ACHN (cell line): ENCODE results near the gene SMS.

Source experiments
- DNase-seq: peaks from one replicate; pipeline ENCODE4 v3.0.0-alpha.2; 2015
- in situ Hi-C: cut with HindIII; loops from 2 replicates; pipeline ENCODE4 v1.10.0; 2017; ENCODE audit warnings: low sequenced_read_pairs, low pct_ligation_motif_present, low pct_unique_long_range_greater_than_20kb

The SMS gene

GRCh38 chrX:21940356-21940829 is at the start of gene SMS:
SMS (plus strand) TSS chrX:21940709; CDS start chrX:21940825, 116 bp downstream.
- in situ Hi-C loops = no loop called here
- DNase-seq = peak; percentile 74

GRCh38 chrX:21905313-21905712 is 35.2 kb upstream of the SMS start:
- DNase-seq = no peak
- in situ Hi-C loops = no loop called here

- in situ Hi-C loops = no loop called here
- DNase-seq = no peak
Measured at GRCh38 chrX:21905953-21906352, 34.6 kb upstream of the SMS start.

- in situ Hi-C loops = no loop called here
- no peak for DNase-seq
Measured at GRCh38 chrX:21907260-21907659, 33.2 kb upstream of the SMS start.

- no peak for DNase-seq
- in situ Hi-C loops = no loop called here
Measured at GRCh38 chrX:21911481-21911880, 29.0 kb upstream of the SMS start.

- DNase-seq = no peak
- in situ Hi-C loops = no loop called here
Measured at GRCh38 chrX:21912220-21912619, 28.3 kb upstream of the SMS start.

- in situ Hi-C loops = no loop called here
- no peak for DNase-seq
Measured at GRCh38 chrX:21912989-21913388, 27.5 kb upstream of the SMS start.

GRCh38 chrX:21926116-21926515 is 14.4 kb upstream of the SMS start:
- no peak for DNase-seq
- in situ Hi-C loops = no loop called here

- in situ Hi-C loops = no loop called here
- DNase-seq = peak; percentile 85
Measured at GRCh38 chrX:21926527-21927278, 13.8 kb upstream of the SMS start.

- DNase-seq = no peak
- in situ Hi-C loops = no loop called here
Measured at GRCh38 chrX:21929209-21929608, 11.3 kb upstream of the SMS start.

GRCh38 chrX:21930986-21931385 is 9.5 kb upstream of the SMS start:
- in situ Hi-C loops = no loop called here
- DNase-seq = no peak

GRCh38 chrX:21932292-21933002 is 8.1 kb upstream of the SMS start:
- in situ Hi-C loops = no loop called here
- DNase-seq = peak; percentile 55

- in situ Hi-C loops = no loop called here
- DNase-seq = no peak
Measured at GRCh38 chrX:21933077-21933476, 7.4 kb upstream of the SMS start.

GRCh38 chrX:21934414-21934813 is 6.1 kb upstream of the SMS start:
- no peak for DNase-seq
- in situ Hi-C loops = no loop called here

- DNase-seq = no peak
- in situ Hi-C loops = no loop called here
Measured at GRCh38 chrX:21939906-21940305, 603 bp upstream of the SMS start.

GRCh38 chrX:21943460-21944135 is 3.1 kb downstream of the SMS start:
- peak; percentile 58 for DNase-seq
- in situ Hi-C loops = no loop called here

- in situ Hi-C loops = no loop called here
- DNase-seq = no peak
Measured at GRCh38 chrX:21944136-21944615, 3.7 kb downstream of the SMS start.

GRCh38 chrX:21946925-21947641 is 6.6 kb downstream of the SMS start:
- in situ Hi-C loops = no loop called here
- DNase-seq = no peak

- DNase-seq = no peak
- in situ Hi-C loops = no loop called here
Measured at GRCh38 chrX:21947671-21948070, 7.2 kb downstream of the SMS start.
